Measurements from ENCODE around the gene ACTR3. TPM values are rescaled to one million over a fixed set of nuclear protein-coding genes. Genes with fewer than 3 reads are reported as not detected.

ACTR3 gene
- total RNA-seq, 1 experiment from 2014 or later, result 197 TPM

- Histone ChIP-seq H4K20me1 (ENCODE audit: low read length) (no peaks in the 10 kb centered on the region), H3K36me3 (ENCODE audit: low read depth, low read length) (no peaks in the 10 kb centered on the region), H3K27me3 (ENCODE audit: low read length) (no peaks in the 10 kb centered on the region), H3K9me2 (replicated peaks; ENCODE audit: low read length) (no peaks in the 10 kb centered on the region), H3K79me2 (ENCODE audit: low read length) (no peaks in the 10 kb centered on the region), H3K4me3 (ENCODE audit: low read length) (no peak overlapping the region), H3K27ac (ENCODE audit: low read length) (no peak overlapping the region), H3K4me1 (ENCODE audit: insufficient read depth, low read length) (peaks cover 19% of the 10 kb centered on the region), H2AFZ (ENCODE audit: low read length) (no peak overlapping the region), H3K9me3 (ENCODE audit: low read length) (no peaks in the 10 kb centered on the region), H3K9ac (ENCODE audit: low read length) (no peak overlapping the region), H3F3A (ENCODE audit: low read length, unreplicated experiment) (no peaks in the 10 kb centered on the region), H3K4me2 (ENCODE audit: low read length) (no peak overlapping the region)
- POLR2A ChIA-PET (ENCODE audit: unreplicated experiment), result interaction anchor here (0.6 kb wide), 1 partner anchor 96 kb away, joined by 3 read pairs; no protein-coding TSS in a partner anchor
- intact Hi-C loops (cut with micrococcal nuclease), result loop anchor here (5.0 to 10.0 kb wide), 2 partner anchors 169 to 211 kb away; partner anchors contain the start of gene SLC35F5
- DNase-seq, result no peak
- CTCF ChIA-PET, result no interaction called here
- BruUV-seq (replicated peaks), result no TSS peak
- ATAC-seq, result no peak
- TF ChIP-seq EZH2 (IDR thresholded peaks at IDR 0.05; ENCODE audit: low read length, unreplicated experiment) (no peak), EZH2phosphoT487 (IDR thresholded peaks at IDR 0.05; ENCODE audit: borderline replicate concordance, low read length) (no peak)
These were observed 76.3 kb downstream of the ACTR3 start for GRCh38 chr2:113966171-113966570.

GRCh38 chr2:113966832-113967231, 76.9 kb downstream of the ACTR3 start:
- DNase-seq, result peak; percentile 46
- Histone ChIP-seq H3K79me2 (ENCODE audit: low read length) (no peaks in the 10 kb centered on the region), H3K4me3 (ENCODE audit: low read length) (no peak overlapping the region), H3K27ac (ENCODE audit: low read length) (no peak overlapping the region), H3K4me2 (ENCODE audit: low read length) (no peak overlapping the region), H3K9me2 (replicated peaks; ENCODE audit: low read length) (no peaks in the 10 kb centered on the region), H4K20me1 (ENCODE audit: low read length) (no peaks in the 10 kb centered on the region), H2AFZ (ENCODE audit: low read length) (no peak overlapping the region), H3K27me3 (ENCODE audit: low read length) (no peaks in the 10 kb centered on the region), H3K36me3 (ENCODE audit: low read depth, low read length) (no peaks in the 10 kb centered on the region), H3K4me1 (ENCODE audit: insufficient read depth, low read length) (peaks cover 19% of the 10 kb centered on the region), H3K9ac (ENCODE audit: low read length) (no peak overlapping the region), H3K9me3 (ENCODE audit: low read length) (no peaks in the 10 kb centered on the region), H3F3A (ENCODE audit: low read length, unreplicated experiment) (no peaks in the 10 kb centered on the region)
- TF ChIP-seq EZH2phosphoT487 (IDR thresholded peaks at IDR 0.05; ENCODE audit: borderline replicate concordance, low read length) (no peak), CTCF (conservative IDR thresholded peaks at IDR 0.05; ENCODE audit: low read depth, low read length) (no peak), EZH2 (IDR thresholded peaks at IDR 0.05; ENCODE audit: low read length, unreplicated experiment) (no peak)
- intact Hi-C loops (cut with micrococcal nuclease), result loop anchor here (5.0 to 10.0 kb wide), 2 partner anchors 170 to 212 kb away; partner anchors contain the start of gene SLC35F5
- POLR2A ChIA-PET (ENCODE audit: unreplicated experiment), result interaction anchor here (0.6 kb wide), 1 partner anchor 97 kb away, joined by 3 read pairs; no protein-coding TSS in a partner anchor
- CTCF ChIA-PET, result no interaction called here
- peak; percentile 77 for ATAC-seq
- no TSS peak for BruUV-seq (replicated peaks)

- Histone ChIP-seq H3K4me1 (ENCODE audit: insufficient read depth, low read length) (peaks cover 18% of the 10 kb centered on the region), H3K36me3 (ENCODE audit: low read depth, low read length) (no peaks in the 10 kb centered on the region), H3F3A (ENCODE audit: low read length, unreplicated experiment) (no peaks in the 10 kb centered on the region), H3K9me3 (ENCODE audit: low read length) (no peaks in the 10 kb centered on the region), H3K4me2 (ENCODE audit: low read length) (no peak overlapping the region), H3K4me3 (ENCODE audit: low read length) (no peak overlapping the region), H3K9ac (ENCODE audit: low read length) (no peak overlapping the region), H3K9me2 (replicated peaks; ENCODE audit: low read length) (no peaks in the 10 kb centered on the region), H3K79me2 (ENCODE audit: low read length) (no peaks in the 10 kb centered on the region), H2AFZ (ENCODE audit: low read length) (no peak overlapping the region), H4K20me1 (ENCODE audit: low read length) (no peaks in the 10 kb centered on the region), H3K27me3 (ENCODE audit: low read length) (no peaks in the 10 kb centered on the region), H3K27ac (ENCODE audit: low read length) (no peak overlapping the region)
- TF ChIP-seq EZH2phosphoT487 (IDR thresholded peaks at IDR 0.05; ENCODE audit: borderline replicate concordance, low read length) (no peak), CTCF (conservative IDR thresholded peaks at IDR 0.05; ENCODE audit: low read depth, low read length) (no peak), EZH2 (IDR thresholded peaks at IDR 0.05; ENCODE audit: low read length, unreplicated experiment) (no peak)
- POLR2A ChIA-PET (ENCODE audit: unreplicated experiment), result no interaction called here
- intact Hi-C loops (cut with micrococcal nuclease), result loop anchor here (5.0 to 10.0 kb wide), 2 partner anchors 170 to 212 kb away; partner anchors contain the start of gene SLC35F5
- BruUV-seq (replicated peaks), result no TSS peak
- DNase-seq (no peak), ATAC-seq (no peak)
- CTCF ChIA-PET, result no interaction called here
These were observed 77.4 kb downstream of the ACTR3 start for GRCh38 chr2:113967272-113967671.

Data from PC-3 (cell line).